ENCODE results near the gene MGMT.

MGMT gene

GRCh38 chr10:129680661-129681344, 213.8 kb downstream of the MGMT start:
- DNase-seq (ENCODE audit: low read depth in 4 of 4, low spot score in 1 of 4), result no peak

DNA sequence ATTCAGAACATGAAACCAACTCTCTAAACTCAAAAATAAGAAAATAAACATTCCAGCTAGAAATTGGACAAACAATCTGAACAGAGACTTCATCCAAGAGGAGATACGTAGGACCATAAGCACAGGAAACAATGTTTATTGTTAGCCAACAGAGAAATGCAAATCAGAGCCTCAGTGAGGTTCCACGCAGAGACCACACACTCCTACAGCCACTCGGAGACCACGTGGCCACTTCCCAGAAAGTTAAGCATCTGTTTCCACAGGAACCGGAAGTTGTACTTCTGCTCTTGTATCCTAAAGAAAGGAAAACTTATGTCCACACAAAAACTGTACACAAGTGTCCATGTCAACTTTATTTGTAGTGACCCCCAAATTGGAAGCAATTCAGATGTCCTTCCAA, 214.8 kb downstream of the MGMT start:
- no peak for DNase-seq (ENCODE audit: low read depth in 4 of 4, low spot score in 1 of 4)

- no peak for DNase-seq (ENCODE audit: low read depth in 4 of 4, low spot score in 1 of 4)
Observed at GRCh38 chr10:129683519-129683918, 216.5 kb downstream of the MGMT start.

DNA sequence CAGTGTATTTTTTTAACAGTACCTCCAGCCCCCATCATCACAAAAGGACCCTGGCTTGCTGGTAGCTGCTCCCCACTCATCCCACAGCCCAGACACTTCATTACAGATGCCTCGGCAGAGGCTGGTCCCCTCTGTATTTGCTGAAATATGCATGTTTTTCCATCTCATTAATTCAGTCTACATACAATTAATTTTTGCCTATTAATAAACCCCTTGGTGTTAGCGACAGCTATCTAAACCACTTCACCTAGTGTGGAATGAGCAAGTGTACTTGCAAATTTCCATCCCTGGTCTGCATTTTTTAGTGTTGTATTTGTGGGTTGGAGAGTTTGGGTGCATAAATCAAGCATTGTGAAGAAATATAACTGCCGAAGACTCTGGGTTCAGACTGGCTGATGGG, 216.9 kb downstream of the MGMT start:
- no peak for DNase-seq (ENCODE audit: low read depth in 4 of 4, low spot score in 1 of 4)

GRCh38 chr10:129685271-129685670, 218.2 kb downstream of the MGMT start:
- DNase-seq (ENCODE audit: low read depth in 4 of 4, low spot score in 1 of 4), result no peak

- DNase-seq (ENCODE audit: low read depth in 4 of 4, low spot score in 1 of 4), result no peak
Observed at GRCh38 chr10:129689671-129690071, 222.6 kb downstream of the MGMT start.

GRCh38 chr10:129690248-129691070, 223.4 kb downstream of the MGMT start:
- no peak for DNase-seq (ENCODE audit: low read depth in 4 of 4, low spot score in 1 of 4)

DNA sequence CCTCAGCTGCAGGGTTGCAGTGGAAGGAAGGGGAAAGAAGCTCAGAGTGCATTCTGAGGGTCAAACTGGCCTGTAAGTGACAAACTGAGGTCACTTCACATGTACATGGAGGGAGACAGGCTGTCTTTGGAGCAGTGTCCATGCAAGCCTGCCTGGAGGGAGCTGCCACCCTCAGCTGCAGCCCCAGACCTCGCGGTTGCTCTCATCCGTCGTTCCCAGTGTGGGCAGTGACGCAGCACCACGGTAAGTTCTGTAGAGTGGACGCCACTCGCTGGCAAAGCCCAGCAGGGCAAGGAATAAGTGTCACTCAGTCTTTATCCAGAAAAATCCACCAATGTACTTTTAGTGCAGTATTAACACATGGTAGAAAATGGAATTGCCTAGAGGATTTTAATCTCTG, 225.7 kb downstream of the MGMT start:
- no peak for DNase-seq (ENCODE audit: low read depth in 4 of 4, low spot score in 1 of 4)

DNA sequence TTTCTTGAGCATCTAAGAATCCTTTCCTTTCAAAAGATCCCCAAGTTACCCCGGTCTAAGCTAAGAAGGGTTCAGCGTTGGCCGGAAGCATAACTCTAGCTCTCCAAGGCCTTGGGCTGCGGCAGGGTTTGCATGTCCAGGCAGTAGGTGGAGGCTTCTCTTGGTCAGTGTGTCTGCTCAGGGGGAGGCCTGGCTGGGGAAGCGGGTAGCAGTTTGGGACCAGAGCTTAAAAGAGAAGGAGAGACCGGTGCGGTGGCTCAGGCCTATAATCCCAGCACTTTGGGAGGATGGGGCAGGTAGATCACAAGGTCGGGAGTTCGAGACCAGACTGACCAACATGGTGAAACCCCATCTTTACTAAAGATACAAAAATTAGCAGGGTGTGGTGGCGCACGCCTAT, 226.3 kb downstream of the MGMT start:
- DNase-seq (ENCODE audit: low read depth in 4 of 4, low spot score in 1 of 4), result no peak

GRCh38 chr10:129694184-129694583, 227.1 kb downstream of the MGMT start:
- DNase-seq (ENCODE audit: low read depth in 4 of 4, low spot score in 1 of 4), result no peak

- no peak for DNase-seq (ENCODE audit: low read depth in 4 of 4, low spot score in 1 of 4)
Observed at GRCh38 chr10:129694691-129695243, 227.7 kb downstream of the MGMT start.

GRCh38 chr10:129695671-129696070, 228.6 kb downstream of the MGMT start:
- no peak for DNase-seq (ENCODE audit: low read depth in 4 of 4, low spot score in 1 of 4)

DNA sequence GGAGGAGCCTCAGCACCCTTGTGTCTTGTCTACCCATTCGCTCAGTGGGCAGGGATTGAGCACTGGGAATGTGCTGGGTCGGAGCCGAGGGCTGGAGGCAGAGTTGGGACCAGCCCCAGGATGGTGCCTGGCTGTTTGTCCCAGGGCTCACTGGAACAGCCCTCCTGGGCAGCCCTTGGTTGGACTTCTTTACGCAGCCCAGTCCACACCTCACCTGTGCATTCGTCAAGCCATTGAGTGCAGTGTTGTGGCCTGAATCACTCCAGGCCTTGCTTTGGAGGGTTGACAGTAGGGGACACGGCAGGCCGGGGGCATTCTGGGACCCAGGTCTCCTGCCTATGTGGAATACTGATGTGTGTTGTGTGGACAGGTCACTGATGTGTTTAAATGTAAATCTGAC, 229.6 kb downstream of the MGMT start:
- DNase-seq (ENCODE audit: low read depth in 4 of 4, low spot score in 1 of 4), result no peak

- DNase-seq (ENCODE audit: low read depth in 4 of 4, low spot score in 1 of 4), result no peak
Observed at GRCh38 chr10:129697463-129698247, 230.6 kb downstream of the MGMT start.

GRCh38 chr10:129699722-129700340, 232.8 kb downstream of the MGMT start:
- no peak for DNase-seq (ENCODE audit: low read depth in 4 of 4, low spot score in 1 of 4)

GRCh38 chr10:129702605-129703004, 235.6 kb downstream of the MGMT start:
- DNase-seq (ENCODE audit: low read depth in 4 of 4, low spot score in 1 of 4), result no peak

GRCh38 chr10:129703287-129704137, 236.5 kb downstream of the MGMT start:
- no peak for DNase-seq (ENCODE audit: low read depth in 4 of 4, low spot score in 1 of 4)

GRCh38 chr10:129704225-129704624, 237.2 kb downstream of the MGMT start:
- DNase-seq (ENCODE audit: low read depth in 4 of 4, low spot score in 1 of 4), result no peak

GRCh38 chr10:129704786-129705525, 237.9 kb downstream of the MGMT start:
- no peak for DNase-seq (ENCODE audit: low read depth in 4 of 4, low spot score in 1 of 4)
